Muscle layer of colon (tissue), 2 donors: ENCODE data around the gene ANO6.
"Not testable (repeated sequence)": the region's sequence is repeated elsewhere in the genome, so short reads cannot be mapped to it uniquely, and the experiment has no call there.

Experiments used
- H3K27ac ChIP-seq: one replicate; pipeline ENCODE4 v1.7.0; 2013; ENCODE audit warnings: low read depth, mild to moderate bottlenecking, low read length, moderate library complexity
- H3K27me3 ChIP-seq, 2 donors: one replicate each; pipeline ENCODE4 v1.7.0; 2013; ENCODE audit warnings: low read length in 2 of 2, mild to moderate bottlenecking in 2 of 2; ENCODE audit not compliant: insufficient read depth in 2 of 2, control insufficient read depth in 1 of 2
- H3K36me3 ChIP-seq: one replicate; pipeline ENCODE4 v1.7.0; 2013; ENCODE audit warnings: mild to moderate bottlenecking, low read length; ENCODE audit not compliant: insufficient read depth
- H3K4me1 ChIP-seq: one replicate; pipeline ENCODE4 v1.7.0; 2013; ENCODE audit warnings: mild to moderate bottlenecking, low read length; ENCODE audit not compliant: insufficient read depth
- H3K4me3 ChIP-seq, 2 donors: one replicate each; pipeline ENCODE4 v1.7.0; 2013; ENCODE audit warnings: low read length in 2 of 2, low read depth in 1 of 2, mild to moderate bottlenecking in 1 of 2, moderate library complexity in 1 of 2
- H3K9ac ChIP-seq: one replicate; pipeline ENCODE4 v1.7.0; 2013; ENCODE audit warnings: low read length
- H3K9me3 ChIP-seq: one replicate; pipeline ENCODE4 v1.7.0; 2013; ENCODE audit warnings: mild to moderate bottlenecking, low read length
- donor health status: abdominal sarcoma.
- donor health status: Adenocarcinoma of cecum.

Gene ANO6

DNA sequence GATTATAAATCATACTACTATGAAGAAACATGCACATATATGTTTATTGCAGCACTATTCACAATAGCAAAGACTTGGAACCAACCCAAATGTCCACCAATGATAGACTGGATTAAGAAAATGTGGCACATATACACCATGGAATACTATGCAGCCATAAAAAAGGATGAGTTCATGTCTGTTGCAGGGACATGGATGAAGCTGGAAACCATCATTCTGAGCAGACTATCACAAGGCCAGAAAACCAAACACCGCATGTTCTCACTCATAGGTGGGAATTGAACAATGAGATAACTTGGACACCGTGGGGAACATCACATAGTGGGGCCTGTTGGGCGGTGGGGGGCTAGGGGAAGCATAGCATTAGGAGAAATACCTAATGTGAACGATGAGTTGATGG, 181.6 kb downstream of the ANO6 start:
- H3K9ac ChIP-seq, H3K4me1 ChIP-seq, H3K4me3 ChIP-seq: not testable (repeated sequence)

GRCh38 chr12:45398552-45398951, 182.7 kb downstream of the ANO6 start:
- Histone ChIP-seq H3K9ac (no peak overlapping the region), H3K9me3 (no peaks in the 10 kb centered on the region), H3K27me3 (no peaks in the 10 kb centered on the region), H3K36me3 (peaks cover 7% of the 10 kb centered on the region), H3K27ac (no peak overlapping the region), H3K4me3 (no peak overlapping the region), H3K4me1 (peaks cover 10% of the 10 kb centered on the region)

More for the DNA sequence above, 181.6 kb downstream of the ANO6 start:
- H3K27ac ChIP-seq, H3K27me3 ChIP-seq, H3K36me3 ChIP-seq, H3K9me3 ChIP-seq: not testable (repeated sequence)

DNA sequence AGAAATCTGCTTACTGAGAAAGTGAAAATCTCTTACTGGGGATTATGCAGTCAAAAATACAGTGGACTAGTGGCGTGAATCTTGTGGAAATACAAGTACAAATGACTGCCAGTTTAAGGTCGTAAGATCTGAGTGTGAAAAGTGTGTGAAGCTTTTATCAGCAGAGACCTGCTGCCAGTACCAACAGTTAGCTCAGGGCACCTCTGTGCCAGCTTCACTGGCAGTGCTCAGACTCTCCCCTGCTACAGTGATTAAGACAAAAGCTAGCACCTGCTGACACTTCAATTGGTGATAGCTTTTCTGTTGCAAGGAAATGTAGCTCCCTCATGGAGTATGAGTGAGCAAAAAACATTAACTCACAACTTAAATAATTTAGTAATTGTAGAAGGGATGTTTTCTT, 185.1 kb downstream of the ANO6 start:
- Histone ChIP-seq H3K27ac (no peak overlapping the region), H3K27me3 (no peaks in the 10 kb centered on the region), H3K9me3 (no peaks in the 10 kb centered on the region), H3K4me3 (no peak overlapping the region), H3K36me3 (peaks cover 17% of the 10 kb centered on the region), H3K9ac (no peak overlapping the region), H3K4me1 (peaks cover 10% of the 10 kb centered on the region)

DNA sequence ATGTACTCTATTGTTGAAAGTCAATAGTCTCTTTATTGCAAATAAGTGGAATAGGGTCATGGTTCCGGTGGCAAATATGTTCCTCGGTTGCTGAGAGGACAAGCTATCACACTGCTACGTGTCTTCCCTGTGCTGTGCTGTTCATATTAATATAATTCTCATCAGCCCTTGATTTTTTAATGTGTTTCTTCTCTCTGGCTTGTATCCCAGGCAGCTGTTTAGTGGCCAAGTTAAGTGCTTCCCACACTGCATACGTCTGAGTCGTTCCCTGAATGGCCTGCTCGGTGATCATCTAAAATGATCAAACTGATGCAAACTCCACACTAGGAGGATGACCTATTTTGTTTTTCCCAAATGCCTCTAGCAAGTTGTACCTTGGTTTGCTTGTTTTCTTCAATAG, 186.4 kb downstream of the ANO6 start:
- H3K4me3 ChIP-seq = no peak overlapping the region
- H3K4me1 ChIP-seq = peaks cover 10% of the 10 kb centered on the region
- peaks cover 19% of the 10 kb centered on the region for H3K36me3 ChIP-seq
- H3K9me3 ChIP-seq = no peaks in the 10 kb centered on the region
- H3K27ac ChIP-seq = no peak overlapping the region
- no peaks in the 10 kb centered on the region for H3K27me3 ChIP-seq
- H3K9ac ChIP-seq = no peak overlapping the region

DNA sequence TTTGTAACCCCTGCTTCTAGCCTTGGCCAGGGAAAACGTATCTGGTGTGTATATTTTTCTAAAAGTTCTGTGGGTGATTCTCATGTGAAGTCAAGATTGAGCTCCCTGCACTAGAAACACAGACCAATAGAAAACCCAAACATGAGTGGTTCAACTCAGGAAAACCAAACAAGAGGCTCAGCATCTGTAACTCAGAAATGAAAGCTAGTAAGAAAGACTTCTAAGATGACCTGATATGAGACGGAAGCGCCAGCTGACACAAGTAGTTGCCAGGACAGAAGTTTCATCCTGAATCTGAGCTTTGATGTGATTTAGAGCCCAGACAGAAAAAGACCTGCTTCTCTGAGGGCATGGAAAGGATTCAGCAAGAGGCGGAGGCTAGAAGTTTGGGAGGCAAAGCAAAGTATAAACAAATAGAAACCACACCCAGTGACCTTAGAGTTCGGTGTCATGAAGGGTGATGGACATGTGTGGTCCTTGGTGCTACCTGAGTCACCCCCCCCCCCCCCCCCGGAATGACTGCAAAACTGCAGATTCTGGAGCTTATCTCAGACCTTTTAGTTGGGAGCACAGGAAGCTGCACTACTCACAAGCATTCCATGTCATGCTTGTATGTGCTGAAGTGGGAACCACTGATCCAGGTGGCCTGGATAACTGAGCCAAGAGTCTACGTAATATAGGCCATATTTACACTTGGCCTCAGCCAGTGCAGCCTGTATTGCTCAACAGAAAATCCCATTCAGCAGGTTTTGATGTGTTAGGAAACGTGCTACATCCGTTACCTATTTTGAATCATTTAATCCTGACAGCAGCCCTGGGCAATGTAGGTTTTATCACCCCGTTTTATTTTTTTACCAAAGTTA, 191.3 kb downstream of the ANO6 start:
- Histone ChIP-seq H3K9ac (no peak overlapping the region), H3K27me3 (no peaks in the 10 kb centered on the region), H3K36me3 (peaks cover 47% of the 10 kb centered on the region), H3K27ac (no peak overlapping the region), H3K9me3 (no peaks in the 10 kb centered on the region), H3K4me3 (no peak overlapping the region), H3K4me1 (peaks cover 3% of the 10 kb centered on the region)

GRCh38 chr12:45407981-45408728, 192.3 kb downstream of the ANO6 start:
- H3K36me3 ChIP-seq = peaks cover 53% of the 10 kb centered on the region
- H3K4me3 ChIP-seq = no peak overlapping the region
- H3K9me3 ChIP-seq = no peaks in the 10 kb centered on the region
- no peaks in the 10 kb centered on the region for H3K27me3 ChIP-seq
- H3K4me1 ChIP-seq = no peaks in the 10 kb centered on the region
- no peak overlapping the region for H3K9ac ChIP-seq
- no peak overlapping the region for H3K27ac ChIP-seq

GRCh38 chr12:45408729-45409114, 192.8 kb downstream of the ANO6 start:
- Histone ChIP-seq H3K4me1 (no peaks in the 10 kb centered on the region), H3K36me3 (peaks cover 52% of the 10 kb centered on the region), H3K9ac (no peak overlapping the region), H3K9me3 (no peaks in the 10 kb centered on the region), H3K27ac (no peak overlapping the region), H3K4me3 (no peak overlapping the region), H3K27me3 (no peaks in the 10 kb centered on the region)

- Histone ChIP-seq H3K27ac (no peak overlapping the region), H3K27me3 (no peaks in the 10 kb centered on the region), H3K4me3 (no peak overlapping the region), H3K4me1 (no peaks in the 10 kb centered on the region), H3K9ac (no peak overlapping the region), H3K9me3 (no peaks in the 10 kb centered on the region), H3K36me3 (peaks cover 45% of the 10 kb centered on the region)
Observed at GRCh38 chr12:45409966-45410365, 194.1 kb downstream of the ANO6 start.

- Histone ChIP-seq H3K4me1 (no peaks in the 10 kb centered on the region), H3K36me3 (peaks cover 49% of the 10 kb centered on the region), H3K9me3 (no peaks in the 10 kb centered on the region), H3K27ac (no peak overlapping the region), H3K9ac (no peak overlapping the region), H3K27me3 (no peaks in the 10 kb centered on the region), H3K4me3 (no peak overlapping the region)
Observed at GRCh38 chr12:45411626-45412025, 195.7 kb downstream of the ANO6 start.

DNA sequence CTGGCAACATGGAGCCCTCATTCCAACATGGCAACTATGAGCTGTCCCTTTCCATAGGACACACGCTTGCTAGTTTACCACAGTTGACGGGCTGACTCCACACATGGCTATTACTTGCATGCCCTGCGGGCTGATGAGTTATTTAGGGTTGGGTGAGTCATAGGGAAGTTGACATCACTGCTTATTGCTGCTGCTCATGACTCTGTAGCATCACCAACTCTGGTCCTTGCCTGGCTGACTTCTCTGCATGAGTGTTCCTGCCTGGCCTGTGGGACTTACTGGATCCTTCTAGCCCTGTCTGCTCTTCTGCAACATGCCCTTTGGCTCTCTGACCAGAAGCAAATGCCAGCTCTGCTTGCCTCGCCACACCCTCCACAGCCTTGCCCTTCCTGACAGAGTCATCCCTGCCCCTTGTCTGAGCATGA, 199.5 kb downstream of the ANO6 start:
- Histone ChIP-seq H3K4me3 (no peak overlapping the region), H3K36me3 (peaks cover 45% of the 10 kb centered on the region), H3K27ac (no peak overlapping the region), H3K9me3 (no peaks in the 10 kb centered on the region), H3K4me1 (no peaks in the 10 kb centered on the region), H3K9ac (no peak overlapping the region), H3K27me3 (no peaks in the 10 kb centered on the region)

DNA sequence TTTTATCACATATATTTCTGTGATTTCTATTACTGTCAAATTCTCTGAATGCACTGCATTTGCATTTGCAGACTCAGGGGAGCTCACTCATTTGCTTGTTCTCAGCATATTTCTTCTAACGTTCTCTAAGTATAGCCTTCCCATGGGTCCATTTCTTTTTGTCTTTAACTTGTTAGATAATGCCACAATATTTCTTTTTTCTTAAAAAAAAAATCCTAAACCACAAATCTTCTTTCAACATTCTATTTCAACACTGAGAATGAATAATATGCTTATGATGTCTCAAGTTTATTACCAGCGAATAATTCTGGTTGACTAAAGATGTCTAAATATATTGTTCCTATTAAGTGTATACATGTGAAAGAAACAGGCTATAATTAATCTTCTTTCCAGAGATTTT, 200.2 kb downstream of the ANO6 start:
- Histone ChIP-seq H3K9ac (no peak overlapping the region), H3K36me3 (peaks cover 46% of the 10 kb centered on the region), H3K27me3 (no peaks in the 10 kb centered on the region), H3K27ac (no peak overlapping the region), H3K4me3 (no peak overlapping the region), H3K4me1 (no peaks in the 10 kb centered on the region), H3K9me3 (no peaks in the 10 kb centered on the region)
